Stimulated activated CD8-positive, alpha-beta memory T cell treated with anti-CD3 and anti-CD28 coated beads, Interleukin-4, amount 100 ng/mL, for 4 hours (primary cell): ENCODE measurements around the gene PAQR4.
A peak's percentile ranks its signal among the peaks of the same experiment; 100 is the strongest.

Experiments
- DNase-seq, 2 donors: peaks; one replicate each; pipeline ENCODE4 v3.0.0-alpha.2; 2020; ENCODE audit warnings: low read depth in 2 of 2, low spot score in 1 of 2

Gene PAQR4

DNA sequence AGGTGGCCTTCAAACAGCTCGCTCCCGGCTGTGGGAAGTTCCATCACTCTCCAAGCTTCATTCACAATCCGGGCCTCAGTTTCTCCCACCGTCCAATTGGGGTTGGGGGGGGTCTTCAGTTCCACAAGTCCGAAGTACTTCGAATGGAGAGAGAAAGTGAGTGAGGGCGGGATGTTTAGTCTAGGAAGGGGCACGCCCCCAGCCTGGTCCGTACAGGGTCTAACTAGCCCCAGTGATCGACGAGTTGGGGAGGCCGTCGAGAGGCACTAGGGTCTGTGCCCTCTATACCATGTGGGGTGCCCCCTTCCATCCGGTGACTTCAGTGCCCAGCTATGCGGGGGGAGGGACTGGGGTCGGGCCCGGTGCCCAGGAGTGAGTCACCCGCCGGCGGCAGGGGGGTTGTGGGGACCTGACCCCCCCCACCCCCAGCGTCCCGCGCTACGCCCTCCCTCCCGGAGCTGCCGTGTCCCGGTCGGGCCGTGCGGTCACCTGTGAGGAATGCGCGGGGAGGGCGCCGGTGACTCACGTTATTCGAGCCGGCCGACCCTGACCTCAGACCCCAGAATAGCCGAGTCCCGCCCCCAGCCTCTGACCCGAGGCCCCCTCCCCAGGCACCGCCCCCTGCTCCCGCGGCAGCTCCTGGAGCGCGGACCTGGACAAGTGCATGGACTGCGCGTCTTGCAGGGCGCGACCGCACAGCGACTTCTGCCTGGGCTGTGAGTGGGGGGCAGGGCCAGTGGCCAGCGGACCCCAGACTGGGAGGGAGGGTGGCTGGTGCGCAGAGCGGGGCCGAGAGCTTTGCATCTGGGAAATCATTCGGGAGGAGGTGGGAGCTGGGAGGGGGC, 51.7 kb downstream of the PAQR4 start:
- DNase-seq: peak in 1 of 2 donors; percentile 68

DNA sequence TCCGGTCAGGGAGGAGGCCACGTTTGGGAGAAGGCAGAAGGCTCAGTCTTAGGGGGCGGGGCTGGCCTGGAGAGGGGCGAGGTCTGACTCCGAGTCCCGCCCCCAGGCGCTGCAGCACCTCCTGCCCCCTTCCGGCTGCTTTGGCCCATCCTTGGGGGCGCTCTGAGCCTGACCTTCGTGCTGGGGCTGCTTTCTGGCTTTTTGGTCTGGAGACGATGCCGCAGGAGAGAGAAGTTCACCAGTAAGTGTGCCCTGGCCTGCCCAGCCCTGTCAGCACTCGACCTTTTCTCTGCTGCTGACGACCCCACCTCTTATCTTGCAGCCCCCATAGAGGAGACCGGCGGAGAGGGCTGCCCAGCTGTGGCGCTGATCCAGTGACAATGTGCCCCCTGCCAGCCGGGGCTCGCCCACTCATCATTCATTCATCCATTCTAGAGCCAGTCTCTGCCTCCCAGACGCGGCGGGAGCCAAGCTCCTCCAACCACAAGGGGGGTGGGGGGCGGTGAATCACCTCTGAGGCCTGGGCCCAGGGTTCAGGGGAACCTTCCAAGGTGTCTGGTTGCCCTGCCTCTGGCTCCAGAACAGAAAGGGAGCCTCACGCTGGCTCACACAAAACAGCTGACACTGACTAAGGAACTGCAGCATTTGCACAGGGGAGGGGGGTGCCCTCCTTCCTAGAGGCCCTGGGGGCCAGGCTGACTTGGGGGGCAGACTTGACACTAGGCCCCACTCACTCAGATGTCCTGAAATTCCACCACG, 52.5 kb downstream of the PAQR4 start:
- peak; percentile 65 to 82 for DNase-seq

DNA sequence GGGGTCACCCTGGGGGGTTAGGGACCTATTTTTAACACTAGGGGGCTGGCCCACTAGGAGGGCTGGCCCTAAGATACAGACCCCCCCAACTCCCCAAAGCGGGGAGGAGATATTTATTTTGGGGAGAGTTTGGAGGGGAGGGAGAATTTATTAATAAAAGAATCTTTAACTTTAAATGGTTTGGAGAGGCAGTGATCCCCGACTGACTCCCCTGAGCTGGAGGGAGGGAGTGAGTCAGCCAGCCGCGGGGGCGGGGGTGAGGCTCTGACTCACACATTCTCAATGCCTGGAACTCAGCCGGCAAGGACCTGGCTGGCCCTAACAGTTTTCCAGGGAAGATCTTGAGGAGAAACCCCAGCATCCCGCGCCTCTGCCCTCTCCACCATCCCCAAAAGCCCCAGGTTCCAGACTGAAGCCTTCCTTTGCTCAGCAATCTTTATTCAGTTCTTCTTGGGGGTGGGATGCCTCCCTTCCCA, 53.1 kb downstream of the PAQR4 start:
- peak; percentile 87 for DNase-seq

DNA sequence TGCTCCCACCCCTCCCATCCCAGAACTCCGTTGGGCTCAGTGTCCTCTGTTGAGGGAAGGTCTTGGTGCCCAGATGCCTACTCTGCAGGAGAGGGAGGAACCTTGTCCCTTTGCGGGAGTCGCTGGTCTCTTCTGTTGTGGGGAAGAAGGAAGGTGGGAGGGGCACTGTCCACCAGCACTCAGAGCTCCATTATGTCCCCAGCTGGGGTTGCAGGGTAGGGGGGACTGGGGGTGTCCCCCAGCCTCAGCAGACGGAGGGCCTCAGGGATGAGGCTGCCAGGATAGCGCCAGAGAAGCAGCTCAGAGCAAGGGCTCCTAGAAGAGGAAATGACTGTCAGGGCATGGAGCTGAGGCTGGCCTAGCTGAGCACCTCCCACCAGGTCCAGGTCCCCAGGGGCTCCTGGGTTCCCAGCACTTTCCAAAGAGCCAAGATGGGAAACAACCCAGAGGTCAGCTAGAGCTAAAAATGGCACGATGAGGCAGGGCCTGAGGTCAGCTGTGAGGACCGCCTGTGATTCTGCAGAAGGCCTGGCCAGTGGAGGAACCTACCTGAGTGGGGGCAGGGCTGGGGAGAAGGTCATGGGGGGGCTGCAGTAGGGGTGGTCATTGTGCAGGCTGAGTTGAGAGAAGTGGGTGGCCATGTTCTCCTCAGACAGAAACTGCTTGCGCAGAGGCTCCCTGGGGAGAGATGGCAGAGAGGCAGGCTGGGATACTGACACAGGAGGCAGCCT, 53.7 kb downstream of the PAQR4 start:
- DNase-seq: no peak
